SK-N-SH (cell line): ENCODE data around the gene MAB21L1. TPM values are rescaled to one million over a fixed set of nuclear protein-coding genes. Genes with fewer than 3 reads are reported as not detected.

ENCODE experiments used
- CTCF ChIA-PET: fragments of 300-600, 350-600 bp; formaldehyde crosslinking; extraction: SDS; loops from one replicate; lab custom pipeline; 2021; lab: Yijun Ruan, JAX
- POLR2A ChIA-PET: fragments of 350-600 bp; sonication (Branson Sonifier 250); formaldehyde crosslinking; extraction: SDS; loops from one replicate; lab custom pipeline; 2020; ENCODE audit warnings: antibody characterized with exemption, inconsistent platforms; lab: Yijun Ruan, JAX
- DNase-seq: peaks from one replicate; pipeline ENCODE4 v3.0.0; 2012
- H2AFZ ChIP-seq: fragments of 200-600 bp; sonication (generic); 2 replicates; pipeline ENCODE4 v1.8.1; 2016; ENCODE audit warnings: antibody characterized with exemption, mild to moderate bottlenecking, low read depth
- H3F3A ChIP-seq: fragments of 200-600 bp; sonication (generic); replicated peaks from 2 replicates; pipeline ENCODE3; 2016; ENCODE audit warnings: antibody characterized with exemption, mild to moderate bottlenecking; ENCODE audit not compliant: insufficient read depth
- H3K27ac ChIP-seq, 2 experiments: fragments of 200-500 bp in 1 of 2; fragments of 200-600 bp in 1 of 2; sonication (Bioruptor generic) in 1 of 2; sonication (generic), shearing (Covaris generic) in 1 of 2; 2 replicates each; pipeline versions ENCODE4 v1.5.1 to v1.6.1; 2014 to 2016; ENCODE audit warnings: low read depth in 2 of 2, inconsistent platforms in 1 of 2, low read length in 1 of 2, mild to moderate bottlenecking in 1 of 2, mixed read lengths in 1 of 2
- H3K27me3 ChIP-seq: fragments of 200-600 bp; sonication (generic), shearing (Covaris generic); 2 replicates; pipeline ENCODE4 v1.6.1; 2016; ENCODE audit warnings: mixed run types; ENCODE audit not compliant: insufficient read depth
- H3K36me3 ChIP-seq, 2 experiments: fragments of 200-500 bp in 1 of 2; fragments of 200-600 bp in 1 of 2; sonication (Bioruptor generic) in 1 of 2; sonication (generic) in 1 of 2; replicated peaks in 1 of 2; 2 replicates each; pipeline versions ENCODE3 to v1.5.1; 2014 to 2016; ENCODE audit warnings: low read length in 1 of 2, mild to moderate bottlenecking in 1 of 2; ENCODE audit not compliant: insufficient read depth in 2 of 2, control insufficient read depth in 1 of 2
- H3K4me1 ChIP-seq, 2 experiments: fragments of 200-500 bp in 1 of 2; fragments of 200-600 bp in 1 of 2; sonication (Bioruptor generic) in 1 of 2; sonication (generic), shearing (Covaris generic) in 1 of 2; 2 replicates each; pipeline versions ENCODE4 v1.5.1 to v1.6.1; 2014 to 2016; ENCODE audit warnings: low read depth in 1 of 2, low read length in 1 of 2, mixed run types in 1 of 2; ENCODE audit not compliant: insufficient read depth in 2 of 2, control insufficient read depth in 1 of 2
- H3K4me2 ChIP-seq: fragments of 200-600 bp; sonication (generic), shearing (Covaris generic); 2 replicates; pipeline ENCODE4 v1.6.1; 2017; ENCODE audit warnings: mixed run types
- H3K4me3 ChIP-seq, 2 experiments: fragments of 200-500 bp in 1 of 2; fragments of 200-600 bp in 1 of 2; sonication (Bioruptor generic) in 1 of 2; sonication (generic), shearing (Covaris generic) in 1 of 2; 2 replicates each; pipeline versions ENCODE4 v1.5.1 to v1.8.1; 2014 to 2016; ENCODE audit warnings: low read depth in 2 of 2, inconsistent platforms in 1 of 2, low read length in 1 of 2, mild to moderate bottlenecking in 1 of 2, mixed read lengths in 1 of 2, moderate library complexity in 1 of 2
- H3K79me2 ChIP-seq: fragments of 200-600 bp; sonication (generic); 2 replicates; pipeline ENCODE4 v1.8.1; 2017; ENCODE audit warnings: mild to moderate bottlenecking; ENCODE audit not compliant: insufficient read depth
- H3K9ac ChIP-seq: fragments of 200-600 bp; sonication (generic); 2 replicates; pipeline ENCODE4 v1.6.1; 2017; ENCODE audit warnings: mixed run types
- H3K9me2 ChIP-seq: fragments of 200-600 bp; sonication (generic); 2 replicates; pipeline ENCODE4 v1.6.1; 2017; ENCODE audit warnings: mixed run types
- H3K9me3 ChIP-seq: fragments of 200-600 bp; sonication (generic); 2 replicates; pipeline ENCODE4 v1.6.1; 2017; ENCODE audit warnings: mixed run types, mild to moderate bottlenecking, moderate library complexity
- H4K20me1 ChIP-seq: fragments of 200-600 bp; sonication (generic); 2 replicates; pipeline ENCODE4 v1.6.1; 2017; ENCODE audit warnings: mild to moderate bottlenecking, mixed run types; ENCODE audit not compliant: insufficient read depth
- CHD2 ChIP-seq: fragments of 150-350 bp; IDR thresholded peaks from 2 replicates; pipeline ENCODE4 v1.6.1; 2018; ENCODE audit warnings: low read length; ENCODE audit not compliant: partially characterized antibody
- ELF1 ChIP-seq: IDR thresholded peaks from 2 replicates; pipeline ENCODE4 v1.4.0; 2012
- EZH2phosphoT487 ChIP-seq: fragments of 200-600 bp; sonication (generic); IDR thresholded peaks from 2 replicates; pipeline ENCODE4 v1.6.1; 2017; ENCODE audit warnings: low read depth, mixed run types, mild to moderate bottlenecking, antibody characterized with exemption, moderate library complexity, borderline replicate concordance
- FOSL2 ChIP-seq: IDR thresholded peaks from 2 replicates; pipeline ENCODE4 v1.4.0; 2012; ENCODE audit warnings: low read depth, mild to moderate bottlenecking, moderate library complexity, borderline replicate concordance
- FOXJ3 ChIP-seq: sonication (generic); formaldehyde crosslinking; IDR thresholded peaks from 2 replicates; pipeline ENCODE4 v1.5.1; 2020; ENCODE audit warnings: mild to moderate bottlenecking, missing genetic modification reagents
- GABPA ChIP-seq: IDR thresholded peaks from 2 replicates; pipeline ENCODE4 v1.4.0; 2012; ENCODE audit warnings: low read depth, mild to moderate bottlenecking
- GATA2 ChIP-seq: sonication (generic); formaldehyde crosslinking; IDR thresholded peaks from 2 replicates; pipeline ENCODE4 v1.5.0; 2020; ENCODE audit warnings: mild to moderate bottlenecking, missing genetic modification reagents
- IRF3 ChIP-seq: fragments of 150-350 bp; IDR thresholded peaks from 2 replicates; pipeline ENCODE4 v1.6.1; 2016; ENCODE audit warnings: mild to moderate bottlenecking, low read depth, low read length
- JUND ChIP-seq: IDR thresholded peaks from 2 replicates; pipeline ENCODE4 v1.4.0; 2012
- NRF1 ChIP-seq: IDR thresholded peaks from 2 replicates; pipeline ENCODE4 v1.6.1; 2012; ENCODE audit warnings: low read depth, mild to moderate bottlenecking, low read length
- PBX3 ChIP-seq: IDR thresholded peaks from 2 replicates; pipeline ENCODE4; 2012
- RCOR1 ChIP-seq: fragments of 150-350 bp; IDR thresholded peaks from 2 replicates; pipeline ENCODE4 v1.6.1; 2017; ENCODE audit warnings: antibody characterized with exemption, low read length
- RXRA ChIP-seq: IDR thresholded peaks from 2 replicates; pipeline ENCODE4 v1.4.0; 2012; ENCODE audit warnings: low read depth, mild to moderate bottlenecking, borderline replicate concordance
- SIN3A ChIP-seq: IDR thresholded peaks from 2 replicates; pipeline ENCODE4 v1.6.1; 2012; ENCODE audit warnings: low read depth, mild to moderate bottlenecking, low read length, moderate library complexity, borderline replicate concordance
- SMC3 ChIP-seq: IDR thresholded peaks from 2 replicates; pipeline ENCODE4 v1.6.1; 2012; ENCODE audit warnings: low read depth, low read length, improper control_type of control experiment
- TAF1 ChIP-seq: IDR thresholded peaks from 2 replicates; pipeline ENCODE4 v1.6.1; 2012; ENCODE audit warnings: low read depth, mild to moderate bottlenecking, low read length, moderate library complexity, borderline replicate concordance
- TCF12 ChIP-seq: IDR thresholded peaks from 2 replicates; pipeline ENCODE4 v1.4.0; 2012
- TEAD4 ChIP-seq: IDR thresholded peaks from 2 replicates; pipeline ENCODE4 v1.4.0; 2012; ENCODE audit warnings: mild to moderate bottlenecking, borderline replicate concordance; ENCODE audit not compliant: insufficient read depth
- USF2 ChIP-seq: fragments of 150-350 bp; IDR thresholded peaks from 2 replicates; pipeline ENCODE4 v1.6.1; 2017; ENCODE audit warnings: antibody characterized with exemption, low read length, low read depth, borderline replicate concordance
- ZBTB33 ChIP-seq: IDR thresholded peaks from 2 replicates; pipeline ENCODE4 v1.4.0; 2012; ENCODE audit warnings: low read depth, borderline replicate concordance
- WGBS: methylation state at CpG from one replicate; pipeline ENCODE4 v1.1.6; 2017; ENCODE audit warnings: low lambda C conversion rate; 5-methylcytosine and 5-hydroxymethylcytosine counted together
- polyA plus RNA-seq, 3 experiments: library from polyadenylated mRNA; depleted of rRNA; stranded (reverse); fragments of >200 nt; gene quantifications; 2 replicates each; pipeline ENCODE4 v1.2.3, GENCODE V29; 2012
- TF ChIP-seq, protein P1 (sequence below): fragments of 200-600 bp; sonication (generic); IDR thresholded peaks from 2 replicates; pipeline ENCODE4 v1.6.1; 2017; ENCODE audit warnings: antibody characterized with exemption, mild to moderate bottlenecking, moderate library complexity
- TF ChIP-seq, protein P2 (sequence below): IDR thresholded peaks from 2 replicates; pipeline ENCODE4 v1.6.1; 2012; ENCODE audit warnings: mild to moderate bottlenecking, low read depth, low read length, moderate library complexity

The MAB21L1 gene
- polyA plus RNA-seq, 1 of the 3 experiments (the other 2 are of a cell fraction) = 42.3 TPM

DNA sequence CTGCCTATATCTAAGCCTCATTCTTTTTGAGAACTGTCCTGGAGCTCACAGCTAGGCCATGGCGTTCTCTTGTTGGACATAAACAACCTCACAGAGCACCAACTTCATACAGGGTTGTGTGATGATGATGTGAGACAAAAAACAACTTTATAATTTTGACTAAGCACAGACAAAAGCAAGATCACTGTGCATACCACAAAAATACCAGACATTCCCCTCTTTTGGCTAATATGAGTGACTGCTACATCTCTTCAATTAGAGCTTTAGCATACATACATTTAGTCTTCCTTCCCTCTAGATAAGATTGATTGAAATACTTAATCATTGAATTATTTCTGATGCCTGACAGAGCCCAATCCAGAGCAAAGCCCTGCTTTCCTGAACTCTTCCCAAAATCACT is 8.3 kb downstream of the MAB21L1 start:
- peak overlapping the region; percentile 55 to 99 for H3K27ac ChIP-seq
- H3K4me2 ChIP-seq = peak overlapping the region; percentile 54; the same call in 1 of the 2 replicates
- no peaks in the 10 kb centered on the region; the same call in 1 of the 2 replicates for H4K20me1 ChIP-seq
- H3K27me3 ChIP-seq = no peaks in the 10 kb centered on the region
- CTCF ChIA-PET = interaction anchor here (0.6 to 1.3 kb wide), 6 partner anchors 12 to 258 kb away, joined by 3 to 4 read pairs (median 3); no protein-coding TSS in a partner anchor
- H2AFZ ChIP-seq = peak overlapping the region; percentile 74; the same call in 1 of the 2 replicates
- peaks cover 39% of the 10 kb centered on the region for H3F3A ChIP-seq
- H3K9ac ChIP-seq = 0 out of 2 replicates have a peak overlapping the region, but pooled peaks have one; percentile 6
- peaks cover 7 to 8% of the 10 kb centered on the region in 2 experiments for H3K36me3 ChIP-seq
- peaks cover 9 to 16% of the 10 kb centered on the region in 2 experiments for H3K4me1 ChIP-seq
- H3K9me2 ChIP-seq = no peaks in the 10 kb centered on the region
- POLR2A ChIA-PET = interaction anchor here (0.9 to 1.4 kb wide), 2 partner anchors 8 to 31 kb away, joined by 3 to 5 read pairs; partner anchors contain the start of gene MAB21L1
- H3K9me3 ChIP-seq = no peaks in the 10 kb centered on the region; the same call in 1 of the 2 replicates
- WGBS = 31% methylated on average over 1 of the region's 1 CpG
- peaks cover 47% of the 10 kb centered on the region for H3K79me2 ChIP-seq
- DNase-seq = no peak
- no peak overlapping the region for H3K4me3 ChIP-seq
- no peak for TF ChIP-seq FOXJ3 (CRISPR knock-in tag)
- TF ChIP-seq GABPA = no peak
- TF ChIP-seq TCF12 = peak; percentile 78
- TF ChIP-seq TAF1 = no peak
- TF ChIP-seq JUND = 0 out of 2 replicates have a peak, but pooled peaks have one; percentile 5
- peak; percentile 75; the same call in 1 of the 2 replicates for TF ChIP-seq TEAD4
- no peak for TF ChIP-seq NRF1
- no peak for TF ChIP-seq CHD2
- TF ChIP-seq RXRA = no peak
- no peak for TF ChIP-seq IRF3
- no peak for TF ChIP-seq SMC3
- TF ChIP-seq PBX3 = peak; percentile 88
- TF ChIP-seq GATA2 = no peak
- TF ChIP-seq ZBTB33 = no peak
- no peak for TF ChIP-seq FOSL2
- no peak for TF ChIP-seq EZH2phosphoT487
- TF ChIP-seq USF2 = no peak
- TF ChIP-seq ELF1 = no peak
- TF ChIP-seq, protein P1, sequence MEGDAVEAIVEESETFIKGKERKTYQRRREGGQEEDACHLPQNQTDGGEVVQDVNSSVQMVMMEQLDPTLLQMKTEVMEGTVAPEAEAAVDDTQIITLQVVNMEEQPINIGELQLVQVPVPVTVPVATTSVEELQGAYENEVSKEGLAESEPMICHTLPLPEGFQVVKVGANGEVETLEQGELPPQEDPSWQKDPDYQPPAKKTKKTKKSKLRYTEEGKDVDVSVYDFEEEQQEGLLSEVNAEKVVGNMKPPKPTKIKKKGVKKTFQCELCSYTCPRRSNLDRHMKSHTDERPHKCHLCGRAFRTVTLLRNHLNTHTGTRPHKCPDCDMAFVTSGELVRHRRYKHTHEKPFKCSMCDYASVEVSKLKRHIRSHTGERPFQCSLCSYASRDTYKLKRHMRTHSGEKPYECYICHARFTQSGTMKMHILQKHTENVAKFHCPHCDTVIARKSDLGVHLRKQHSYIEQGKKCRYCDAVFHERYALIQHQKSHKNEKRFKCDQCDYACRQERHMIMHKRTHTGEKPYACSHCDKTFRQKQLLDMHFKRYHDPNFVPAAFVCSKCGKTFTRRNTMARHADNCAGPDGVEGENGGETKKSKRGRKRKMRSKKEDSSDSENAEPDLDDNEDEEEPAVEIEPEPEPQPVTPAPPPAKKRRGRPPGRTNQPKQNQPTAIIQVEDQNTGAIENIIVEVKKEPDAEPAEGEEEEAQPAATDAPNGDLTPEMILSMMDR = no peak
- 0 out of 2 replicates have a peak, but pooled peaks have one; percentile 30 for TF ChIP-seq RCOR1
- TF ChIP-seq SIN3A = no peak
- TF ChIP-seq, protein P2, sequence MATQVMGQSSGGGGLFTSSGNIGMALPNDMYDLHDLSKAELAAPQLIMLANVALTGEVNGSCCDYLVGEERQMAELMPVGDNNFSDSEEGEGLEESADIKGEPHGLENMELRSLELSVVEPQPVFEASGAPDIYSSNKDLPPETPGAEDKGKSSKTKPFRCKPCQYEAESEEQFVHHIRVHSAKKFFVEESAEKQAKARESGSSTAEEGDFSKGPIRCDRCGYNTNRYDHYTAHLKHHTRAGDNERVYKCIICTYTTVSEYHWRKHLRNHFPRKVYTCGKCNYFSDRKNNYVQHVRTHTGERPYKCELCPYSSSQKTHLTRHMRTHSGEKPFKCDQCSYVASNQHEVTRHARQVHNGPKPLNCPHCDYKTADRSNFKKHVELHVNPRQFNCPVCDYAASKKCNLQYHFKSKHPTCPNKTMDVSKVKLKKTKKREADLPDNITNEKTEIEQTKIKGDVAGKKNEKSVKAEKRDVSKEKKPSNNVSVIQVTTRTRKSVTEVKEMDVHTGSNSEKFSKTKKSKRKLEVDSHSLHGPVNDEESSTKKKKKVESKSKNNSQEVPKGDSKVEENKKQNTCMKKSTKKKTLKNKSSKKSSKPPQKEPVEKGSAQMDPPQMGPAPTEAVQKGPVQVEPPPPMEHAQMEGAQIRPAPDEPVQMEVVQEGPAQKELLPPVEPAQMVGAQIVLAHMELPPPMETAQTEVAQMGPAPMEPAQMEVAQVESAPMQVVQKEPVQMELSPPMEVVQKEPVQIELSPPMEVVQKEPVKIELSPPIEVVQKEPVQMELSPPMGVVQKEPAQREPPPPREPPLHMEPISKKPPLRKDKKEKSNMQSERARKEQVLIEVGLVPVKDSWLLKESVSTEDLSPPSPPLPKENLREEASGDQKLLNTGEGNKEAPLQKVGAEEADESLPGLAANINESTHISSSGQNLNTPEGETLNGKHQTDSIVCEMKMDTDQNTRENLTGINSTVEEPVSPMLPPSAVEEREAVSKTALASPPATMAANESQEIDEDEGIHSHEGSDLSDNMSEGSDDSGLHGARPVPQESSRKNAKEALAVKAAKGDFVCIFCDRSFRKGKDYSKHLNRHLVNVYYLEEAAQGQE = no peak
